ENCODE measurements around the gene PLEKHG5.

DNA sequence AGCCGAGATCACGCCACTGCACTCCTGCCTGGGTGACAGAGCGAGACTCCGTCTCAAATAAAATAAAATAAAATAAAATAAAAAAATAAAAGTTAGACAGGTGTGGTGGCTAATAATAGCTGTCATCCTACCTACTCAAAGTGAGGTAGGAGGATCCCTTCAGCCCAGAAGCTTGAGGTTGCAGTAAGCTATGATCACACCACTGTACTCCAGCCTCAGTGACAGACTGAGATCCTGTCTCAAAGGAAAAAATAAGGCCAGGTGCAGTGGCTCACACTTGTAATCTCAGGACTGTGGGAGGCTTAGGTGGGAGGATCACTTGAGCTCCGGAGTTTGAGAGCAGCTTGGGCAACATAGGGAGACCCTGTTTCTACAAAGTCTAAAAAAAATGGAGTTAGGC lies 44.8 kb upstream of the PLEKHG5 start:
- TF ChIP-seq ZNF207 (IDR thresholded peaks at IDR 0.05; ENCODE audit: borderline replicate concordance) (no peak), GABPA (IDR thresholded peaks at IDR 0.05; ENCODE audit: low read depth) (no peak), POLR2AphosphoS5 (IDR thresholded peaks at IDR 0.05; ENCODE audit: low read length) (no peak), RAD21 (IDR thresholded peaks at IDR 0.05; ENCODE audit: insufficient read depth, low read depth, low read length) (no peak), EZH2 (IDR thresholded peaks at IDR 0.05; ENCODE audit: borderline replicate concordance, control insufficient read depth, low read depth, low read length) (no peak), MEF2A (IDR thresholded peaks at IDR 0.05; ENCODE audit: insufficient read depth, low read depth, low read length) (no peak), CREB1 (IDR thresholded peaks at IDR 0.05; ENCODE audit: low read depth) (no peak)
- TF ChIP-seq, protein P1, sequence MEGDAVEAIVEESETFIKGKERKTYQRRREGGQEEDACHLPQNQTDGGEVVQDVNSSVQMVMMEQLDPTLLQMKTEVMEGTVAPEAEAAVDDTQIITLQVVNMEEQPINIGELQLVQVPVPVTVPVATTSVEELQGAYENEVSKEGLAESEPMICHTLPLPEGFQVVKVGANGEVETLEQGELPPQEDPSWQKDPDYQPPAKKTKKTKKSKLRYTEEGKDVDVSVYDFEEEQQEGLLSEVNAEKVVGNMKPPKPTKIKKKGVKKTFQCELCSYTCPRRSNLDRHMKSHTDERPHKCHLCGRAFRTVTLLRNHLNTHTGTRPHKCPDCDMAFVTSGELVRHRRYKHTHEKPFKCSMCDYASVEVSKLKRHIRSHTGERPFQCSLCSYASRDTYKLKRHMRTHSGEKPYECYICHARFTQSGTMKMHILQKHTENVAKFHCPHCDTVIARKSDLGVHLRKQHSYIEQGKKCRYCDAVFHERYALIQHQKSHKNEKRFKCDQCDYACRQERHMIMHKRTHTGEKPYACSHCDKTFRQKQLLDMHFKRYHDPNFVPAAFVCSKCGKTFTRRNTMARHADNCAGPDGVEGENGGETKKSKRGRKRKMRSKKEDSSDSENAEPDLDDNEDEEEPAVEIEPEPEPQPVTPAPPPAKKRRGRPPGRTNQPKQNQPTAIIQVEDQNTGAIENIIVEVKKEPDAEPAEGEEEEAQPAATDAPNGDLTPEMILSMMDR (IDR thresholded peaks at IDR 0.05 in 2 of 3, conservative IDR thresholded peaks at IDR 0.05 in 1 of 3; ENCODE audit: control insufficient read depth in 2 of 3, extremely low read depth in 1 of 3, insufficient read depth in 1 of 3, low read depth in 3 of 3, low read length in 3 of 3) = no peak
- TF ChIP-seq, protein P2, sequence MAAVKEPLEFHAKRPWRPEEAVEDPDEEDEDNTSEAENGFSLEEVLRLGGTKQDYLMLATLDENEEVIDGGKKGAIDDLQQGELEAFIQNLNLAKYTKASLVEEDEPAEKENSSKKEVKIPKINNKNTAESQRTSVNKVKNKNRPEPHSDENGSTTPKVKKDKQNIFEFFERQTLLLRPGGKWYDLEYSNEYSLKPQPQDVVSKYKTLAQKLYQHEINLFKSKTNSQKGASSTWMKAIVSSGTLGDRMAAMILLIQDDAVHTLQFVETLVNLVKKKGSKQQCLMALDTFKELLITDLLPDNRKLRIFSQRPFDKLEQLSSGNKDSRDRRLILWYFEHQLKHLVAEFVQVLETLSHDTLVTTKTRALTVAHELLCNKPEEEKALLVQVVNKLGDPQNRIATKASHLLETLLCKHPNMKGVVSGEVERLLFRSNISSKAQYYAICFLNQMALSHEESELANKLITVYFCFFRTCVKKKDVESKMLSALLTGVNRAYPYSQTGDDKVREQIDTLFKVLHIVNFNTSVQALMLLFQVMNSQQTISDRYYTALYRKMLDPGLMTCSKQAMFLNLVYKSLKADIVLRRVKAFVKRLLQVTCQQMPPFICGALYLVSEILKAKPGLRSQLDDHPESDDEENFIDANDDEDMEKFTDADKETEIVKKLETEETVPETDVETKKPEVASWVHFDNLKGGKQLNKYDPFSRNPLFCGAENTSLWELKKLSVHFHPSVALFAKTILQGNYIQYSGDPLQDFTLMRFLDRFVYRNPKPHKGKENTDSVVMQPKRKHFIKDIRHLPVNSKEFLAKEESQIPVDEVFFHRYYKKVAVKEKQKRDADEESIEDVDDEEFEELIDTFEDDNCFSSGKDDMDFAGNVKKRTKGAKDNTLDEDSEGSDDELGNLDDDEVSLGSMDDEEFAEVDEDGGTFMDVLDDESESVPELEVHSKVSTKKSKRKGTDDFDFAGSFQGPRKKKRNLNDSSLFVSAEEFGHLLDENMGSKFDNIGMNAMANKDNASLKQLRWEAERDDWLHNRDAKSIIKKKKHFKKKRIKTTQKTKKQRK (IDR thresholded peaks at IDR 0.05; ENCODE audit: low read depth, low read length) = no peak

Data from GM12878 (cell line).